Medulla oblongata (tissue), 1 donor: Measurements from ENCODE around the gene HNRNPA3.

ENCODE experiments used
- DNase-seq: peaks from one replicate; pipeline ENCODE4 v3.0.0-alpha.2; 2015; ENCODE audit errors: extremely low spot score

HNRNPA3 gene

DNA sequence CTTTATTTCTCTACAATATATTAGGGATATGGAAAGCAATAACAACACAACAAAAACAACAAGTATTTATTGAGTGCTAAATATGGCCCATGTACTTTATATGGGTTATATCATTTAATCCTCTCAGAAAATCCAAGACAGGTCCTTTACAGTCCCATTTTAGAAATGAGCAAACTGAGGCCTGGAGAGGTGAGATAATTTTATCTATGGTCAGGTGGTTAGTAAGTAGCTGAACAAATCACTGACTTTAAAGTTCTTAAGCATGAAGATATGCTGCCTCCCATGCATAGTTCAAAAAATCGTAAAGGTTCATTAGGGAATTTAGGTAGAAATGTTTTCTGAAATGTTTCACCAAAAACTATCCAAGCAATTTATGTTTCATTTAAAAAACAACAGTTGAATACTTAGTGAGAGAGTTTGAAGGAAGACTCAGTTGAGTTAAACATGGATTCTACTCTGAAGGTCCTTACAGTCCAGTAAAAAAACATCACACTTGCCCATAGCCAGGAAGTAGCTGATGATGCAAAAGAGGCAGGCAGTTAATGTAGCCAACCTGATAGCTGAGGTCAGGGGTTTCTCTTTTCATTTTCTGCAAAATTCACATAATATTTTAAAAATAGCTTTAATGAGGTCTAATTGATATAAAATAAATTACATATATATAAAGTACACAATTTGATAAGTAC is 59.5 kb downstream of the HNRNPA3 start:
- DNase-seq: no peak

DNA sequence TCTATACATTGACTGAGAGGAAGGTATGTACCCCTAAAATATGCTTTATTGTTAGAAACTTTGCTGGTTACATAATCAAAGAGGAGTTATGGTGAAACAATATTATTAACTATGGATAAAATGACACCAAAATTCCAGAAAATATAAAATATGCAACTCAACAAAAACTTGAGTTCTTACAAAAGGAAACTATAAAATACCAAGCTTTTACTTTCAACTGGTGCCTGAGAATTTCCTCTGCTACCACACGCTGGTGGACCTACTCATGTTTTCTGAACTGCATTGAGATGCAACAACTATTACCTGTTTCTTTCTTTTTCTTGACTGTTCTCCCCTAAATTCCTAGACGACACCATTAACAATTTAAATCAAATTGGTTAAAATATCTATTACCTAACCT is 60.2 kb downstream of the HNRNPA3 start:
- DNase-seq: no peak

DNA sequence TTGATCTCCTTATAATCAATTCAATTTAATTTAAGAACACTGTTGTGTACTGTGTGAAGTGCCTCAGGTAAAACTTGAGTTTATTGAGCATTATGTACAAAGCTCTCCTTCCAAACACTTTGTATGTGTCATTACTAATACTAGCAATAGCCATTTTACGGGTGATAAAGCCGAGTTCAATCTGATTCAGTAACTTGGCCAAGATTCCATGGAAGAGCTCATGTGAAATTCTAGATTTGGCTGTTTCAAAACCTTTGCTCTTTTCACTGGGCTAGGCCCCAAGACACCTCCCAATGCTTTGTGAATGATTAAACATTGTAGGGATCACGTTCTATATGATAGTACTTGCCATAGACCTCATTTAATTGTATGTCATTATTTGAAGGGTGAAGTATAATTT is 60.8 kb downstream of the HNRNPA3 start:
- DNase-seq: no peak
